ENCODE results near the gene FANK1.

- TF ChIP-seq, protein P1, sequence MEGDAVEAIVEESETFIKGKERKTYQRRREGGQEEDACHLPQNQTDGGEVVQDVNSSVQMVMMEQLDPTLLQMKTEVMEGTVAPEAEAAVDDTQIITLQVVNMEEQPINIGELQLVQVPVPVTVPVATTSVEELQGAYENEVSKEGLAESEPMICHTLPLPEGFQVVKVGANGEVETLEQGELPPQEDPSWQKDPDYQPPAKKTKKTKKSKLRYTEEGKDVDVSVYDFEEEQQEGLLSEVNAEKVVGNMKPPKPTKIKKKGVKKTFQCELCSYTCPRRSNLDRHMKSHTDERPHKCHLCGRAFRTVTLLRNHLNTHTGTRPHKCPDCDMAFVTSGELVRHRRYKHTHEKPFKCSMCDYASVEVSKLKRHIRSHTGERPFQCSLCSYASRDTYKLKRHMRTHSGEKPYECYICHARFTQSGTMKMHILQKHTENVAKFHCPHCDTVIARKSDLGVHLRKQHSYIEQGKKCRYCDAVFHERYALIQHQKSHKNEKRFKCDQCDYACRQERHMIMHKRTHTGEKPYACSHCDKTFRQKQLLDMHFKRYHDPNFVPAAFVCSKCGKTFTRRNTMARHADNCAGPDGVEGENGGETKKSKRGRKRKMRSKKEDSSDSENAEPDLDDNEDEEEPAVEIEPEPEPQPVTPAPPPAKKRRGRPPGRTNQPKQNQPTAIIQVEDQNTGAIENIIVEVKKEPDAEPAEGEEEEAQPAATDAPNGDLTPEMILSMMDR (IDR thresholded peaks at IDR 0.05), result no peak
- no peak for TF ChIP-seq POLR2A (IDR thresholded peaks at IDR 0.05)
Observed at GRCh38 chr10:126012485-126012884, 116.1 kb downstream of the FANK1 start.

All from heart left ventricle (tissue), 13 donors.